ENCODE results near the gene TMEM234. TPM values are rescaled to one million over a fixed set of nuclear protein-coding genes. Genes with fewer than 3 reads are reported as not detected.
A peak's percentile ranks its signal among the peaks of the same experiment; 100 is the strongest.

The TMEM234 gene
- polyA plus RNA-seq, 4 donors = 20.2 to 32.3 (median 27.1) TPM

DNA sequence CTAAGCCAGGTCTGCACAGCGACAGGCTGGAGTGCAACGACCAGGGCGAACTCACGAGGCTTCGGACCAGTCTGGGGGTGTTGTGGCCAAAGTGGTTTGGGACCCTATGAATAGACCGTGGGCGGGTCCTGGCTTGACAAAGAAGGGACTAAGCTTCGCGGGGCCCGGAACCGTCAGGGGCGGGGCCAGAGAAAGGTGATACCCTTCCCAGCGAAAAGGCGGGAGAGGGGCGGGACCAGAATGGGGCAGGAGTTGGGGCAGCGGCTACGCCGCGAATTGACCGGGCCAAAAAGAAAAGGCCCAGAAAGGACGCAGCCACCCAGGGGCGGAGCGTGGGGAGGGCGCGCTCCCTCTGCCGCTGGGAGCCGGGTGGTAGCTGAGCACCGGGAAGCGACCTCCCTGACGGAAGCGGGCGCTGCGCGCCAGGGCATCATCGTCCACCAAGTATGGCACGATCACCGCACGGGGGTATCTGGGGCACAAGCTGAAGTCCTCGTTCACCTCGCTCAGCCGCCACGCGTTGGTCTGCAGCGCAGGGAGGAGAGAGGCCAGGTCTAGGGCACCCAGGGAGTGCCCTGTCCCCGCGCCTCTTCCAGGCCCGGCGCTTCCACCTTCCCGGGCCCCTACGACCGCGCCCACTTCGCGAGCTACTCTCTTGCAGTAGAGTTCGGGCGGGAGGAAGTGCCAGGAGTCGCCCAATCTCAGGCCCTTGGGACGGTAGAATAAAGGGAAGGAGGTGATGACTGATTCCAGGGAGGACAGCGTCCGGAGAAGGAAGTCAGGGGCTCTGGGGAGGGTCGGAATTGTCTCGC lies 18.2 kb upstream of the TMEM234 start:
- DNase-seq (ENCODE audit: low read depth in 4 of 4, low spot score in 2 of 4) = peak in 1 of 4 donors; percentile 74

DNA sequence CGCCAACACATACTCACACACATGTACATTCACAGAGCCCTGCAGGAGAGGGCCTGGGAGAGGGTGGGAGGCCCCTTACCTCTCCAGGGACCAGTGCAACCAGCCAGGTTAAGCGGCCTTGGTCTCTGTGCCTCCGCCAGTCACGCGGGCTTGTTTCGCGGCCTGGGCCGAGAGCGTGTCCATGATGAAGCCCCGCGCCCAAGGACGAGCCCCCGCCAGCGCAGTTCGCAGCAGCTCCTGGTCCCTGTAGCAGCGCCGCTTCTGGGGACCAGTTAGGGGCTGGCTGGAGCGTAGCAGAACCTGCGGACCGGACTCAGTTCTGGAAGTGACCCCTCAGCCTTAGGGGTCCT lies 17.6 kb upstream of the TMEM234 start:
- no peak for DNase-seq (ENCODE audit: low read depth in 4 of 4, low spot score in 2 of 4)

DNA sequence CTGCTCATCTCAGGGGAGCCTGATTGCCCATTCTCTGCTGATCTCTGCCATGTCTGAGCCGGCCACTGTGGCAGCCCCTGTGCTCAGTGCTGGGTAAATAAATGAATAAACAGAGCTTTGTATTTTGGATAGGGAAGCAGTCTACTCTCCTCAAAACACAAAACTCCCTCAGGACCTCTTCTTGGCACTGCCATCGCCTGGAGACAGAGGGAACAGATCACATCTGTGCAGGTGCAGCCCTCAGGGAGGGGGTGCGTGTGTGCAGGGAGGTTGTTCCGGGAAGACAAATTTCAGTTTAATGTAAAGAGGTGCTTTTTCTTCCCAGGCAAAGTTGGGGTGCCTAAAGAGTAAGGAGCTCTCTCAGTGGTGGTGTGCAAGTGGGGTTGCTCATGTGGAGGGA lies 17.2 kb upstream of the TMEM234 start:
- no peak for DNase-seq (ENCODE audit: low read depth in 4 of 4, low spot score in 2 of 4)

GRCh38 chr1:32234792-32235191 lies 12.6 kb upstream of the TMEM234 start:
- DNase-seq (ENCODE audit: low read depth in 4 of 4, low spot score in 2 of 4) = no peak

DNA sequence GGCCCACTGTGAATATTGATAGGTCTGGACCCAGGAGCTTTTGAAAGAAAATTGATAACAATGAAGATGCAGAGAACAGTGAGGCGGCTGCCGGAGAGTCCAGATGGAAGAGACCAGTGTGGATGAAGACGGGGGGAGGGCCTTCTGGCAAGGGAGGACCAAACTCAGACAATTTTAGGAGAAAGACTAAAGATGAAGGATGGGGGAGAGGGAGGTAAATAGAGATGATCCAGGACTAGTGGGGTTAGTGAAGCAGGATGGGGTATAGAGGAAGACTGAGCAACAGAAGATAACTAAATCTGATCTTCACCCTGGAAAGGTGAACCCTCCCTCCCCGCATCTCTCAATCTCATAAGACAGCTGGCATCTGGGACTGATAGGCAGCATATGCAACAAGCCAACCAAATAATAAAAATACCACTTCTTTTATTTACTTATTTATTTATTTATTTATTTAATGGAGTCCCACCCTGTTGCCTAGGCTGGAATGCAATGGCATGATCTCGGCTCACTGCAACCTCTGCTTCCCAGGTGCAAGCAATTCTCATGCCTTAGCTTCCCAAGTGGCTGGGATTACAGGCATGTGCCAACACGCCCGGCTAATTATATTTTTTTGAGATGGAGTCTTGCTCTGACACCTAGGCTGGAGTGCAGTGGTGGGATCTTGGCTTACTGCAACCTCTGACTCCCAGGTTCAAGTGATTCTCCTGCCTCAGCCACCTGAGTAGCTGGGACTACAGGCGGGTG lies 10.6 kb upstream of the TMEM234 start:
- no peak for DNase-seq (ENCODE audit: low read depth in 4 of 4, low spot score in 2 of 4)

DNA sequence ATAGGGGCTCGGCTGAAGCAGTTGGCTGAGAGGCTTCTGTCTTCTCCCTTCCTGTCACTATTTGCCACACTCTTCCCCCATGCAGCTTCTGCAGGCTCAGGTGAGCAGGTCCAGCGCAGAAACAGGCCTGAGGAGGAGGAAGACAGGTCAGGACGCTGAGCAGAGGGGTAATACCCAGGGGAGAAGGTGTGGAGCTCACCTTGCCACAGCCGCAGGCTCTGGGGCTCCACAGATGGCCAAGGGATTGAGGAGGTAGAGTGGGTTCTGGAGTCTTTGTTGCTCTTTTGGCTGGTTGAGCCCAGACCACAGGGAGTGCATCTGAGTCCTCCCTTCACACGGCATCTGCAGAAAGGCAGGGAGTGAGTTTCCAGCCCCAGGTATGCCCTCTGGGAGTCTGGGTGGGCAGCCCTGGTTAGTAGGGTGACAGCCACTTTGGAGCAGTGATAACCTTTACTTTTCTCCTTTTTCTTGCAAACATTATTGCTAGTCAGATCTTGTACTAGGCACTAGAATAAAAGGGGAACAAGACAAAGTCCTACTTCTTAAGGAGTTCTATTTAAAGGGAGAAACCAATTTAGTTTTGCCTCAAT lies 9.8 kb upstream of the TMEM234 start:
- no peak for DNase-seq (ENCODE audit: low read depth in 4 of 4, low spot score in 2 of 4)

- DNase-seq (ENCODE audit: low read depth in 4 of 4, low spot score in 2 of 4) = no peak
These were observed 6.6 kb upstream of the TMEM234 start for GRCh38 chr1:32228771-32229170.

DNA sequence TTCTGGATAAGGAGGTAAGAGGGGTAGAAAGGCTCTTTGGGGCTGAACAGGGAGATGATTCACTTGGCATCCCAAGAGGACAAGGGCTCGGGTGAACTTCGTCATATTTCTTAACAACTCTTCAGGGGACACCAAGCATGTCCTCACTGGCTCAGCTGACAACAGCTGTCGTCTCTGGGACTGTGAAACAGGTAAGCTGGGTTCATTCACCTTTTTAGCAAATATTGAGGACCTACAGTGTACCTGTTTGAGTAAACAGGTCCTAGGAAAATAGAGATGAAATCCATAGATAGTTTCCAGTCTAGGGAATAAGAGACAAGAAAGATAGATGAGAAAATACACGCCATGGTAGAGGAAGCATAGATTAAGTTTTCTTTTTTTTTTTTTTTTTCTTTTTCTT lies 2.1 kb upstream of the TMEM234 start:
- no peak for DNase-seq (ENCODE audit: low read depth in 4 of 4, low spot score in 2 of 4)

DNA sequence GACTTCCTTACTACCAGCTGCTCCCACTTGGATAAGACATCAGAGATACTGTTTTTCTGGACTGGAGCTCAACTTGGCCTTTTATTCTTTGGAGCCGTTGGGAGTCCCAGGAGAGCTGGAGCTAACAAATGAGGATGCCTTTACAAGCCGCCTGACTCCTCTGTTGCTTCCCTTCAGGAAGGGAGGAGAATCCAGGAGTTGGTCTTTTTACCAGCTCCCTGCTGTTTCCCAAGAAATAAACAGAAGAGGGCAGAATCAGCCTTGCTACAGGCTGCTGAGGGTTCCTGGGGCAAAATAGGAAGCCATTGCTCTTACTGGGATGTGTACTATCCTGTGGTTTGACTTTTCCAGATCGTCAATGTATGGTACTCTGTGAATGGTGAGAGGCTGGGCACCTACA lies 1.5 kb upstream of the TMEM234 start:
- DNase-seq (ENCODE audit: low read depth in 4 of 4, low spot score in 2 of 4) = no peak

DNA sequence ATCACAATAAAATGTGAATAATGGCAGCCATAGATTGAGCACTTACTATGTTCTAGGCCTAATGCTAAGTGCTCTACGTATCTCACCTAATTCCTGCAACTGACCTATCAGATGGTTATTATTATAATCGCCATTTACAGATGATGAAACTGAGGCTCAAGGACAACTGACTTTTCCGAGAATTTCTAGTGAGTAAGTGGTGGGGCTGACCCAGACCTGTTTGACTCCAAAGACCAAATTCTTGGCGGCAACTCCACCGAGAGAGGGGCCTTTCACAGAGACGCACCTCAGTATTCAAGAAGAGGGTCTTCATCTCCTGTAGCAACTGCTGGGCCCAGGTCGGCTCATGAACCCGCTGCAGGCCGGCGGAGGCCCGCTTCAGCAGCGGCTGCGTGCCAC lies 573 bp downstream of the TMEM234 start:
- no peak for DNase-seq (ENCODE audit: low read depth in 4 of 4, low spot score in 2 of 4)

- DNase-seq (ENCODE audit: low read depth in 4 of 4, low spot score in 2 of 4) = no peak
These were observed 1.2 kb downstream of the TMEM234 start for GRCh38 chr1:32220746-32221580.

DNA sequence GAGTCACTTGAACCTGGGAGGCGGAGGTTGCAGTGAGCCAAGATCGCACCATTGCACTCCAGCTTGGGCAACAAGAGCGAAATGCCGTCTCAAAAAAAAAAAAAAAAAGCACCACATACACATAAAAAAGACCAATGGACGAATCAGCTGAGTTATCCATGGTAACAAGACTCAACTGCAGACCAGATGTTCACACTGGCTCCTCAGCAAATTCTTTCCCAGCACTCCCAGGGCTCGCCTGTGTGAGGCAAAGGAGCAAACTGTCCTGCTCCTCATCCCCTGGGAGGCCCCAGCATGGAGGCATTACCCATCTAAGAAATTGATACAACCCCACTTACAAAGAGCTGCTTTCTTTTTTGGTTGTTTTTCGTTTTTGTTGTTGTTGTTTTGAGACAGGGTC lies 3.1 kb downstream of the TMEM234 start:
- no peak for DNase-seq (ENCODE audit: low read depth in 4 of 4, low spot score in 2 of 4)

GRCh38 chr1:32216566-32216965 lies 5.6 kb downstream of the TMEM234 start:
- no peak for DNase-seq (ENCODE audit: low read depth in 4 of 4, low spot score in 2 of 4)

DNA sequence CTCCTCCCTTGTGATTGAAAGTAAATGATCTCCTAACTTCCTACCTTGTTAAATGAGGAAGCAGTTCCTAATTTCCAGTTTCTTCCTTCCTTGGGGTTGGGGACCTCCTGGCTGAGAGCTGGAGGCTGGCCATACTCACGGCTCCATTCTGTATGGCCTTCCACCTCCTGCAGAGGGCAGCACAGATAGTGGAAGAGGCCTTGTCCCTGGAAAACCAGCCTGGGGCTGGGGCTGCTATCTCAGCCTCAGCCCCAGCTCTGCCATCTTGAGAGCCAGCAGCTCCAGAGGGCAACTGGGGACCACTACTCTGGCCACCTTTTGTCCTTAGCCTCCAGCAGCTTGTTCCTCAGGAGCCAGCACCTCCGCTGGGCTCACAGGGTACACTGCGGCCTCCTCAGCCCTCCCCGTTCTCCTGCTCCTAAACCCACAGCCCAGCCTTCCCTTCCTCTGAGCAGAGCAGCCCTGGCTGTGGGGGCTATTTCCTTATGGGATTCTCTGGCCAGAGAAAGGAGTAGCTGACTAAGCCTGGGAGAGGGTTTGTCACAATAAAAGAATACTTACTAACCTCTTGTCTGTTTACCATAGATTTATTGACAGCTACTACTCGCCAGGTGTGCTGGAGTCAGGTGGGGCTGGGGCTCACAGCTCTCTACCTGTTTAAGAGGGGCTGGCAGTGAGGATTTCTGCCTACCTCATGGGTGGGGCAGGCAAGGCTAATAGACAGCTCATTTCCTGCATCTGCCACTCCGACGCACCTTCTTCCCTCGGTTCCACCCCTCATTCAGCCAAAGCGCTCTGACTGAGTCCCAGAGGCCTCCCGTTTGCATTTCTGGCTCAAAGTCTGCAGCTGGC lies 6.3 kb downstream of the TMEM234 start:
- DNase-seq (ENCODE audit: low read depth in 4 of 4, low spot score in 2 of 4) = peak in 1 of 4 donors; percentile 62

DNA sequence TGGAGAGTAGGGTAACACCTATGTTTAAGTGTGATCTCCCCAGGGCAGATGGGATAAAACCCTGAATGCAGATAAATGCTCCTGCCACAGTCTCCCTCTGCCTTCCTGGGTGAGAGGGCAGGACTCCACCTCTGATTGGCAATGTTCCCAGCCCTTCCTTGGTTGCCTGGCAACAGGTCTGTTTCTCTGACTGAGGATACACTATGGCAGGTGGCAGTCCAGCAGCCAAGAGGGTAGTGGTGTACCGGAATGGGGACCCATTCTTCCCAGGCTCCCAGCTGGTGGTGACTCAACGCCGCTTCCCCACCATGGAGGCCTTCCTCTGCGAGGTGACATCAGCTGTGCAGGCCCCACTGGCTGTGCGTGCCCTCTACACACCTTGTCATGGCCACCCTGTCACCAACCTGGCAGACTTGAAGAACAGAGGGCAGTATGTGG lies 13.2 kb downstream of the TMEM234 start, which contains the start of gene DCDC2B:
DCDC2B (plus strand) TSS at position 199 of the 438 bp plus-strand sequence; CDS start at position 204, 5 bp downstream.
- DNase-seq (ENCODE audit: low read depth in 4 of 4, low spot score in 2 of 4) = peak in 1 of 4 donors; percentile 37

DNA sequence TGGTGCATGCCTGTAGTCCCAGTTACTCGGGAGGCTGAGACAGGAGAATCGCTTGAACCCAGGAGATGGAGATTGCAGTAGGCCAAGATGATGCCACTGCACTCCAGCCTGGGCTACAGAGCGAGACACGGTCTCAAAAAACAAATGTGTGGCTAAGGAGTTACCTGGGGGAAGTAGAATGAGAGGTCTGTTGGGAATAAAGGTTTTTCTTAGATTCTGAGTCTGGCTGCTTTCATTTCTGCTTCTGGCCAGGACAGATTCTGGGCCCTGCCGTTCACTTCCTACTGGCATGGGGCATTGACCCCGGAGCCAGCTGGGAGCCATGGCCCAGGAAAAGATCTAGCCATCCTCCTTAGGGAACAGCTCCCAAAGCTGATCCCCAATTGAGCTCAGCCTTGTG lies 13.7 kb downstream of the TMEM234 start:
- no peak for DNase-seq (ENCODE audit: low read depth in 4 of 4, low spot score in 2 of 4)

DNA sequence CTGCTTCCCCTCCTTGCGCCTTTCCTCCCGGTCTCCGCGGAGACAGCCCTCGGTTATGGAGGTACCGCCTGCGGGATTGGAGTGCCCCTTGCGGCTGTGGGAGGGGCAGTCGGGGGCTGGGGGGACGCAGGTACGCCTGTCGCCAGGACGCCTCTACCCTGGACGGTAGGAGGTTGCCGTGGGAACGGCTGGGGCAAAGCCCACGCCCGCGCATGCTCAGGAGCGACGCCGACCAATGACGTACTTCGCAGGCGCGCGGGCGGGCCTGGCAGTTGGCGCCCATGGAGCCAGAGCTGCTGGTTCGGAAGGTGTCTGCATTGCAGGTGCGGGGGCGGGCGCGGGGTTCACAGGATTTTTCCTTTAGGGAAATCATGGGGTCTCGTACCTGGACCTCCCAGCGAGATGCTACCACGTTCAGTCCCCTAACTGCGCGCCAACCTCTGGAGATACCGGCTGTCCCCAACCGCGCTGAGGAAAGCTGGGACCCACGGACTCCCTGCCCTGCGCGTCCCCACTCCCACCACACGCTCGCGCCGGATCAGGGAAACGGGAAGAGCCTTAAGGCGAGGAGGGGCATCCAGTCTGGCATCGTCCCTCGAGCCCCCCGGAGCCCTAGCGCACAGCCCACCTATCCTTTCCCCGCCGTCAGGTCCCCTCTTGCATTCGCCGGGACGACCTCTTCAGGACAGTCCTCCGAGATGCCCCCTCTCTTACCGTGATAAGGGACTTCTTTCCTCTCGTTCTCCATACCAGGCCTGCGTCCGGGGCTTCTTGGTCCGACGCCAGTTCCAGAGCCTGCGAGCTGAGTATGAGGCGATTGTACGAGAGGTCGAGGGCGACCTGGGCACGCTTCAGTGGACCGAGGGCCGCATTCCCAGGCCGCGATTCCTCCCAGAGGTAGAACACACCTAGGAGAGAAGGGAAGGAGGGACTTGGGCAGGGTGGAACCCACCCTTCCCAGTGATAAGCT lies 16.5 kb downstream of the TMEM234 start, which contains the start of gene IQCC:
IQCC (plus strand) TSS at position 271 of the 970 bp plus-strand sequence; CDS start at position 282, 11 bp downstream.
- peak in 3 of 4 donors; percentile 23 to 87 (median 82) for DNase-seq (ENCODE audit: low read depth in 4 of 4, low spot score in 2 of 4)

- no peak for DNase-seq (ENCODE audit: low read depth in 4 of 4, low spot score in 2 of 4)
These were observed 17.2 kb downstream of the TMEM234 start for GRCh38 chr1:32204943-32205361.
